Measurements from ENCODE around the gene ANO1. TPM values are rescaled to one million over a fixed set of nuclear protein-coding genes. Genes with fewer than 3 reads are reported as not detected.

Gene ANO1
- total RNA-seq, 1 experiment from 2014 or later = 184 TPM

DNA sequence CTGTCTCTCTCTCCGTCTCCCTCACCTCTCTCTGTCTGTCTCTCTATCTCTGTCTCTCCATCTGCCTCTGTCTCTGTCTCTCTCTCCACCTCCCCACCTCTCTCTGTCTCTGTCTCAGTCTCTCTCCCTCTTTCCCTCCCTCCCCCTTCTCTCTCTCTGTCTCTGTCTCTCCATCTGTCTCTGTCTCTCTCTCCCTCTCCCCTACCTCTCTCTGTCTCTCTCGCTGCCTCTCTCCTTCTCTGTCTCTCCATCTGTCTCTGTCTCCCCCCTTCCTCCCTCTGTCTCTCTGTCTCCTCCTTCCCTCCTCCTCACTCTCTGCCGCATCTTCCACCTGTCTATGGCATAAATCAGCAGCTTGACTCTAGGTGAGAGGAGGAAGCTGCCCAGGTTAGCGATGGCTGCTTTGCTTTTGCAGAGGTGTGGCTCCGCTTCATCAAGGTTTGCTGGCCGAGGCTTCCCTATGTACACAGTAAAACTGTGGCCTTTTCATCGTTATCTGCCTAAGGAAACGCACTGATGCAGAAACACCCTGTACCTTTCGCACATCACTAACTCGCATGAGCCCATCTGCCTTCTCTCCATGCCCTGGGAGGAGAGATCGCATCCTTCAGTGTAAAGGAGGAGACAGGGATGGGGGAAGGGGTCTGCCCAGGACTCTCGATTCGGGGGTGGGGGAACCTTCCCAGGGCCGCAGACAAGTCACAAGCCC, 44.5 kb downstream of the ANO1 start:
- ChIA-PET POLR2A (ENCODE audit: unreplicated experiment) (no interaction called here), CTCF (no interaction called here)
- peaks cover 4% of the 10 kb centered on the region for H3K4me1 ChIP-seq (ENCODE audit: insufficient read depth, low read length)
- no peak overlapping the region for H3K4me2 ChIP-seq (ENCODE audit: low read length)
- H4K20me1 ChIP-seq (ENCODE audit: low read length) = no peaks in the 10 kb centered on the region
- DNase-seq (no peak), ATAC-seq (no peak; the same call in 1 of the 2 replicates)
- H3K36me3 ChIP-seq (ENCODE audit: low read depth, low read length) = peaks cover 51% of the 10 kb centered on the region
- no peak overlapping the region for H3K4me3 ChIP-seq (ENCODE audit: low read length)
- no peaks in the 10 kb centered on the region for H3K27me3 ChIP-seq (ENCODE audit: low read length)
- H3K9me3 ChIP-seq (ENCODE audit: low read length) = no peaks in the 10 kb centered on the region
- no peaks in the 10 kb centered on the region for H3K9me2 ChIP-seq (replicated peaks; ENCODE audit: low read length)
- no peak overlapping the region for H3K27ac ChIP-seq (ENCODE audit: low read length)
- no peaks in the 10 kb centered on the region for H3K79me2 ChIP-seq (ENCODE audit: low read length)
- H3K9ac ChIP-seq (ENCODE audit: low read length) = no peak overlapping the region
- no peaks in the 10 kb centered on the region for H3F3A ChIP-seq (ENCODE audit: low read length, unreplicated experiment)
- no peak overlapping the region for H2AFZ ChIP-seq (ENCODE audit: low read length)
- intact Hi-C loops (cut with micrococcal nuclease) = no loop called here
- TF ChIP-seq, protein P1, sequence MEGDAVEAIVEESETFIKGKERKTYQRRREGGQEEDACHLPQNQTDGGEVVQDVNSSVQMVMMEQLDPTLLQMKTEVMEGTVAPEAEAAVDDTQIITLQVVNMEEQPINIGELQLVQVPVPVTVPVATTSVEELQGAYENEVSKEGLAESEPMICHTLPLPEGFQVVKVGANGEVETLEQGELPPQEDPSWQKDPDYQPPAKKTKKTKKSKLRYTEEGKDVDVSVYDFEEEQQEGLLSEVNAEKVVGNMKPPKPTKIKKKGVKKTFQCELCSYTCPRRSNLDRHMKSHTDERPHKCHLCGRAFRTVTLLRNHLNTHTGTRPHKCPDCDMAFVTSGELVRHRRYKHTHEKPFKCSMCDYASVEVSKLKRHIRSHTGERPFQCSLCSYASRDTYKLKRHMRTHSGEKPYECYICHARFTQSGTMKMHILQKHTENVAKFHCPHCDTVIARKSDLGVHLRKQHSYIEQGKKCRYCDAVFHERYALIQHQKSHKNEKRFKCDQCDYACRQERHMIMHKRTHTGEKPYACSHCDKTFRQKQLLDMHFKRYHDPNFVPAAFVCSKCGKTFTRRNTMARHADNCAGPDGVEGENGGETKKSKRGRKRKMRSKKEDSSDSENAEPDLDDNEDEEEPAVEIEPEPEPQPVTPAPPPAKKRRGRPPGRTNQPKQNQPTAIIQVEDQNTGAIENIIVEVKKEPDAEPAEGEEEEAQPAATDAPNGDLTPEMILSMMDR (conservative IDR thresholded peaks at IDR 0.05; ENCODE audit: low read depth, low read length) = no peak
- TF ChIP-seq EZH2phosphoT487 (IDR thresholded peaks at IDR 0.05; ENCODE audit: borderline replicate concordance, low read length) (no peak), EZH2 (IDR thresholded peaks at IDR 0.05; ENCODE audit: low read length, unreplicated experiment) (no peak)
- no TSS peak for BruUV-seq (replicated peaks)

DNA sequence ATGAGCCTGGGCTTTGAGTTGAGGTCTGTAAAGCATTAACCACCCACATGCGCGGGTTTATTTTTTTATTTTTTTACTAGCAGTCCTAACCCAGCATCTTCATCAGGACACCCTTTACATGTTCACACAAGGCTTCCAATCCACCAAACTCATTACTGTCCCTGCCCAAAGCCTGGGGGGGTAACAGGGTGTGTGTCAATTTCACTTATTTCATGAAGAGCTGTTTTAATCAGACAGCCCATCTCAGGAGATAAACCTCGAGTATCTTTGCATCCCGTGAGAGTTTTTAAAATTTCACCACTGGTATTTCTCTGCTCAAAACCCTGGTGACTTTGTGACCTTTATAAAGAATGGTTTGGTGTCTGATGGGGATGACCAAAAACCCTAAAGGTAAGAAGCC, 45.6 kb downstream of the ANO1 start:
- Histone ChIP-seq H3K27me3 (ENCODE audit: low read length) (no peaks in the 10 kb centered on the region), H3F3A (ENCODE audit: low read length, unreplicated experiment) (no peaks in the 10 kb centered on the region), H3K4me1 (ENCODE audit: insufficient read depth, low read length) (peaks cover 15% of the 10 kb centered on the region), H3K4me3 (ENCODE audit: low read length) (no peak overlapping the region), H3K4me2 (ENCODE audit: low read length) (no peak overlapping the region), H3K9ac (ENCODE audit: low read length) (no peak overlapping the region), H4K20me1 (ENCODE audit: low read length) (no peaks in the 10 kb centered on the region), H3K9me2 (replicated peaks; ENCODE audit: low read length) (no peaks in the 10 kb centered on the region), H3K9me3 (ENCODE audit: low read length) (no peaks in the 10 kb centered on the region), H3K79me2 (ENCODE audit: low read length) (no peaks in the 10 kb centered on the region), H2AFZ (ENCODE audit: low read length) (no peak overlapping the region), H3K27ac (ENCODE audit: low read length) (no peak overlapping the region), H3K36me3 (ENCODE audit: low read depth, low read length) (peaks cover 50% of the 10 kb centered on the region; the same call in 1 of the 2 replicates)
- DNase-seq (no peak), ATAC-seq (no peak)
- intact Hi-C loops (cut with micrococcal nuclease) = no loop called here
- no TSS peak for BruUV-seq (replicated peaks)
- TF ChIP-seq EZH2 (IDR thresholded peaks at IDR 0.05; ENCODE audit: low read length, unreplicated experiment) (no peak), EZH2phosphoT487 (IDR thresholded peaks at IDR 0.05; ENCODE audit: borderline replicate concordance, low read length) (no peak)
- TF ChIP-seq, protein P1 (conservative IDR thresholded peaks at IDR 0.05; ENCODE audit: low read depth, low read length) = no peak
- ChIA-PET POLR2A (ENCODE audit: unreplicated experiment) (no interaction called here), CTCF (no interaction called here)

GRCh38 chr11:70124321-70125000, 46.3 kb downstream of the ANO1 start:
- ChIA-PET CTCF (no interaction called here), POLR2A (ENCODE audit: unreplicated experiment) (no interaction called here)
- H4K20me1 ChIP-seq (ENCODE audit: low read length) = no peaks in the 10 kb centered on the region
- no peaks in the 10 kb centered on the region for H3F3A ChIP-seq (ENCODE audit: low read length, unreplicated experiment)
- BruUV-seq (replicated peaks) = no TSS peak
- no peaks in the 10 kb centered on the region for H3K9me2 ChIP-seq (replicated peaks; ENCODE audit: low read length)
- no peaks in the 10 kb centered on the region for H3K27me3 ChIP-seq (ENCODE audit: low read length)
- H3K36me3 ChIP-seq (ENCODE audit: low read depth, low read length) = peaks cover 52% of the 10 kb centered on the region
- H3K4me3 ChIP-seq (ENCODE audit: low read length) = no peak overlapping the region
- peaks cover 15% of the 10 kb centered on the region for H3K4me1 ChIP-seq (ENCODE audit: insufficient read depth, low read length)
- no peak overlapping the region for H3K9ac ChIP-seq (ENCODE audit: low read length)
- TF ChIP-seq, protein P1 (conservative IDR thresholded peaks at IDR 0.05; ENCODE audit: low read depth, low read length) = no peak
- TF ChIP-seq EZH2 (IDR thresholded peaks at IDR 0.05; ENCODE audit: low read length, unreplicated experiment) = no peak
- no peak overlapping the region for H3K27ac ChIP-seq (ENCODE audit: low read length)
- no peak for ATAC-seq
- no peak overlapping the region for H2AFZ ChIP-seq (ENCODE audit: low read length)
- H3K9me3 ChIP-seq (ENCODE audit: low read length) = no peaks in the 10 kb centered on the region
- no peak for DNase-seq
- H3K79me2 ChIP-seq (ENCODE audit: low read length) = no peaks in the 10 kb centered on the region
- intact Hi-C loops (cut with micrococcal nuclease) = no loop called here
- no peak overlapping the region for H3K4me2 ChIP-seq (ENCODE audit: low read length)

All from PC-3 (cell line).